GM19395 (cell line): ENCODE results near the gene ZSCAN5B.

ENCODE experiments used
- ATAC-seq: cut with Tn5 transposase; IDR thresholded peaks from one replicate; pipeline ENCODE4 v1.9.1; 2021; ENCODE audit warnings: mild to moderate bottlenecking, moderate library complexity; ENCODE audit not compliant: unreplicated experiment

ZSCAN5B gene

DNA sequence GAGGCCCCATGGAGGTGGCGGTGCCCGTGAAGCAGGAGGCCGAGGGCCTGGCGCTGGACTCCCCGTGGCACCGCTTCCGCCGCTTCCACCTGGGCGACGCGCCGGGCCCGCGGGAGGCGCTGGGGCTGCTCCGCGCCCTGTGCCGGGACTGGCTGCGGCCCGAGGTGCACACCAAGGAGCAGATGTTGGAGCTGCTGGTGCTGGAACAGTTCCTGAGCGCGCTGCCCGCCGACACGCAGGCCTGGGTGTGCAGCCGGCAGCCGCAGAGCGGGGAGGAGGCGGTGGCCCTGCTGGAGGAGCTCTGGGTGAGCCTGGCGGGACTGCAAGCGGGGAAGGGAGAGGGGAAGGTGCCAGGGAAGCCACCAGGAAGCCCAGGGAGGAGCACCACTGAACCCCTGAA lies 50.7 kb downstream of the ZSCAN5B start:
- no peak for ATAC-seq

GRCh38 chr19:56145698-56146097 lies 51.9 kb downstream of the ZSCAN5B start:
- ATAC-seq, result no peak

- no peak for ATAC-seq
Measured at GRCh38 chr19:56144831-56145230, 52.8 kb downstream of the ZSCAN5B start.

- no peak for ATAC-seq
Measured at GRCh38 chr19:56144376-56144775, 53.2 kb downstream of the ZSCAN5B start.

GRCh38 chr19:56142897-56143434 lies 54.6 kb downstream of the ZSCAN5B start:
- no peak for ATAC-seq

- no peak for ATAC-seq
Measured at GRCh38 chr19:56142087-56142787, 55.3 kb downstream of the ZSCAN5B start.

DNA sequence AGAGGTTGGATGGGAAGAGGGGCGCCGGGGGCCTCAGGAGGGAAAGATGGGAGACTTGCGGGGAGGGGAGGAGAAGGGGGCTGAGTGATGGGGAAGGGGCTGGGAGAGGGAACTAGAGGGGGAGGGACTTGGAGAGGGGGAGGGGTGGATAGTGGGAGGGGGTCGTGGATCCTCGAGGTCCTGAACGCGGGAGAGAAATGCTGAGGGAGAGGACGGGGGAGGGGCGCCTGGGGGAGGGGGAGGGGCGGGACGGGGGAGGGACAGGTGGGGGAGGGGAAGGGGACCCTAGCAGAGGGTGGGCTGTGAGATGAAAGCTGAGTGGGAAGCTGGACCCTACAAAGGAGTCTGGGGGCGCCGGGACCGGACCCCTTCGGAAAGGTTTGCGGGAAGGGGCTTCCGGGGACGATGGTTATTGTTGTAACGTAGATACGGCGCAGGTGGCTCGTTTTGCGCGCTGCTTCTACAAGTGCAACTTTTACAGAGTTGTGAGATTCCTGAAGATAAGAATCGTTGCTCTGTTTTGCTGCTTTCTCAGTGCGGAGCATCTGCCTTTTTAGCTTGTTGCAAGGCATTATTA lies 56.1 kb downstream of the ZSCAN5B start:
- no peak for ATAC-seq

- peak; percentile 89 for ATAC-seq
Measured at GRCh38 chr19:56140583-56141416, 56.8 kb downstream of the ZSCAN5B start, which contains the start of gene ZNF444. Gene ZNF444, plus strand, starts transcription at chr19:56141287. Its CDS starts 5,625 bp downstream, at chr19:56146912.

DNA sequence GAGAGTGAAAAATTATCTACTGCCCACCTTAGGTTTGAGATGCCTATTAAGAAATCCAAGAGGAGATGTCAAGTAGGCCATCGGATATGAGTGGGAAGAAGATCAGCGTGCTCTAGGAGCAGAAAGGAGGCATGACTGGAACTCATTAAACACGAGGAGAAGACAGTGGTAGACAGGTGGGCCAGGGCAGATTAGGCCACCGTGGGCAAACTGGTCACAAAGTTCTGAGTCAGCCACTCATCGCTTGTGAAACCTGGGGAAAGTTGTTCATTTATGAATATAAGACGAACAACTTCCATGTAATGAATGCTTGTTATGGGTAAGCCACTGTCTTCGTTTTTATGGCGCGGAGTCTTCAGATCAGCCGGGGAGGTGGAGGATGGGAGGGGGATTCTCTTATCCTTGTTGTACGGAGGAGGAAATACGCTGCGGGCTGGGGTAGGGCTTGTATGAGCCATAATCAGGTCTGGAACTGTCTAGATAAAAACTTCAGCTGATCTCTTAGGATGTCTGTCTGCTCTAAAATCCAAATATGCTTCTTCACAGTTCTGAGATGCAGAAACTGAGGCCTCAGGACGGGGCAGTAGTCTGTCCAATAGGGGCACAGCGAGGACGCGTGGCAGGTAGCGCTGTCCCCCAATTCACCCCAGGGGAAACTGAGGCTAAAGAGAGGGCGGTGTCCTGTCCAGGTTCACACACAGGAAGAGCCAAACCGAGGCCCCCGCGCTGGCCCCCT lies 57.6 kb downstream of the ZSCAN5B start:
- ATAC-seq, result no peak
